ENCODE data around the gene FASTK.

GRCh38 chr7:151117565-151117964 lies 37.0 kb upstream of the FASTK start:
- TF ChIP-seq CTCF (IDR thresholded peaks at IDR 0.05) (no peak), POLR2A (IDR thresholded peaks at IDR 0.05) (no peak)
